ENCODE results near the gene PDGFD.

PDGFD gene

GRCh38 chr11:103904324-103904667, 259.7 kb downstream of the PDGFD start:
- no peak for DNase-seq

DNA sequence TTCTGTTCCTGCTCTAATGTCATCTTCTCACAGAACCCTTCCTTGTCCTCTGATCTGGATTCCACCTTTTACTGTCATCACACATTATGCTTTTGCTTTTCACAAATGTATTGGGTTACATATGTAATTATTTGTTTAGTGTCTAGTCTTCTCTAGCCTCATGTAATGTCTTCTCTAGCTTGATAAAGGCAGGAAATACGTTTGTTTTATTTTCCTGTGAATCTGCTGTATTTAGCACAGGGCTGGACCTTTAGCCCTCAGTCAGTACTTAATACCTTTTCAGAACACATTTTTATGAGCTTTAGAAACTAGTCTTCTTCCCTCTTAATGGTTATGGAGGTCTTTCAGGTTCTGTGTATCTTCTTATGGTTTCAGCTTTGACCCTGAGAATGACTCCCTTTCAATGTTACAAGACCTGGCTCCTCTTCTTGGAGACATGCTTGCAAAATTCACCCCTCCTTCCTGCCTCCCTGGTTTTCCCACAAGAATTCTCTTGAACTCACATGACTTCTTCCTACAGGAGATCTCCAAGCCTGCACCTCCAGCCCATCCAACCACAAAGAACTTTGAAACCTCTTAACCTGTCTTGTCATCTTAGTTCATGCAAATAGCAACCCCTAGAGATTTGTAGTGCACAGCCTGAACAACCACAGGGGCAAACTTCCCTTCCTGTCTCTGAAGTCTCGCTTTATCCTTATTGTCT, 260.2 kb downstream of the PDGFD start:
- peak; percentile 5 for DNase-seq

DNA sequence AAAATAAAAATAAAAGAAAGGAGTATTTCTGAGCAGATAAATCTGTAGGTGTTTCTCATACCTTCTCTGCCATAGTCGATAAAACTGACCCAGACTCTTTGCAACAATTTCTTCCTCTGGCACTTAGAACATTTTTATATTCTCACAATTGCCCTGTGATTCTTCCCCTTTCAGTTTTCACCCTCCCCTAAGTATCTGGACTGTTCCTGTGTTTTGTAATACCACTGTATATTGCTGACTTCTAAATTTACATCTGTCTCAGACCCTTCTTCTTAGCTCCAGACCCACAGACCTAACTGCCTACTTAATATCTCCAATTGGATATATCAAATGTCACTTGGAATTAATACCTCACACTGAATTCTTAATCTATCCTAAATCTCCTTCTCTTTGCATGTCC, 261.0 kb downstream of the PDGFD start:
- DNase-seq, result no peak

DNA sequence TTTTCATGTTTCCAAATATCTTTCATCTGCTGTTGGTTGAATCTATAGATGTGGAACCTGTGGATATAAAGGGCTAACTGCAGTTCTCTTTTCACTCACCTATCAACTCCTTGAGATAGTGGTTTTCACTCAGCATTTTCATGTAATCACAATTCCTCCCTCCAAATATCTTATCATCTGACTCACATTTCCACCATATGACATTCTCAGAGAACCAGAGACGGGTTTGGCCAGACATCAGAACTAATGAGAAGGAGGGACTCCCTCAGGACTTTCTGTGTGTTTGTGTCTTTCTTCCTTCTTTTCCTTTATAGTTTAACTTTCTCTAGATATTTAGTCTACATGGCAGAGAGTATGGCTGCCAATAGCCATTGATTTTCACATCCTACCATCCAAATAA, 262.3 kb downstream of the PDGFD start:
- DNase-seq, result peak; percentile 63

GRCh38 chr11:103898577-103899336, 265.2 kb downstream of the PDGFD start:
- DNase-seq, result no peak

GRCh38 chr11:103898065-103898464, 265.9 kb downstream of the PDGFD start:
- no peak for DNase-seq

DNA sequence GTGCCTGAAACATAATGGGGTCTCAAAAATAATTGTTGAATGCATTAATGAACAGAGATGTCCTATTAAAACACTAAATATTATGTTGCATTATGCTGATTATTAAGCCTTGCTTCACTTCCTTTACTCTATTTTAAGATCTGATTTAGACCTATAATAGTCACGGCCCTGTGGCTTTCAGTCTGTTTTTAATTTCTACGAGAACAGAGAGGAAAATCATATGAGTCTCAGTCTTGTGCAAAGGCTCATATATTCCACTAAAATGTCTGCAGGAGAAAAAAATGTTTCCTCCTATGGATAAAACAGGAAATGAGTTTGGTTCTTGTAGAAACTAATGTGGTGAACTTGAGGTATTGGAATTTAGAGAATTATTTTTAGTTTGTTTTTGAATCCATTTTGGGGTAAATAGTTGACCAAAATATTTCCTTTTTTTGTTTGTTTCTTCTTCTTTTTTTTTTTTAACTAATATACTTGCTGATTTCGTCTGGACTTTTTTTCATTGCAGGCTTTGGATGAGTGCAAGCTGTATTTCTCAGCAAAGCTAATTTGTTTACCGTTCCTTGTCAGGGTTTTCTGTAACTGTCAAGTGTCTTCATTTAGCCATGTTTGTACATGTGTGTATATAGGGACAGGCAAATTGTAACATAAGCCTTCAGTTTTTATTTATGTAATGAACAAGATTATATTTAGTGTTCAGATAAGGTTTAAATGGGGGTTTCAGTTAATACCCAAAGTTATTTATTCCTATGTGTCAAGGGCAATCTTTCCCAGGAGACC, 266.6 kb downstream of the PDGFD start:
- DNase-seq, result peak; percentile 67

- DNase-seq, result no peak
Measured at GRCh38 chr11:103895106-103895505, 268.8 kb downstream of the PDGFD start.

DNA sequence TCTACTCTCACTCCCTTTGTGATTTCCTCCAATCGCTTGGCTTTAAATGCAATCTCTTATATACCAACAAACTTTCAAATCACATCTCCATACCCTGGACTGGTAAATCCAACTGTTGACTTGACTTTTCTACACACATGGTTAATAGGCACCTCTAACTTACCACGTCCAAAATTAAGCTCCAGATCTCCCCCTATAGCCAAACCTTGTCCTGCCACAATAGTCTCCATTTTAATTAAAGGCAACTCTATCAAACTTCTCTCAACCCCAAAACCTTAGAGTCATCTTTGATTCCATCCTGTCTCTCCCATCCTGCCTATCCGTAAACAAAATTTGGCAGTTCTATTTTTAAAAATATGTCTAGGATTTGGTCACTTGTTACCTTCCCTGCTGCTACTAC, 269.3 kb downstream of the PDGFD start:
- no peak for DNase-seq

GRCh38 chr11:103894034-103894433, 269.9 kb downstream of the PDGFD start:
- DNase-seq, result no peak

DNA sequence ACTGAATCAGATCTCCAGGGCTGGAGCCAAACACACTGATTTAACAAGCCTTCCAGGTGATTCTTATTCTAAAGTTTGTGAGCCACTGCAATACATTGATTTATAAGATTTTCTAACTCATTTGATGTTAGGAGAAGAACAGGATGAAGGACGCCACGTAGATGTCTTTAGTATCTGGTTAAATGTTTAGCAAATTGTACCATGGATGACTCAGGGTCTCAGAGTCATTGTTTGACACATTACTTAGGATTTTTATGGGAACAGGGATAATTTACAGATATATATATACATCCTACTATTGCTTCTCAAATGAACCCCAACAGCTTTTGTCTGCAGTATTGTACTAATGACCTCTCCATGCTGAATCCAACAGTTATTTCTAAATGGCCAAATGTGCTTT, 270.6 kb downstream of the PDGFD start:
- DNase-seq, result peak; percentile 44

DNA sequence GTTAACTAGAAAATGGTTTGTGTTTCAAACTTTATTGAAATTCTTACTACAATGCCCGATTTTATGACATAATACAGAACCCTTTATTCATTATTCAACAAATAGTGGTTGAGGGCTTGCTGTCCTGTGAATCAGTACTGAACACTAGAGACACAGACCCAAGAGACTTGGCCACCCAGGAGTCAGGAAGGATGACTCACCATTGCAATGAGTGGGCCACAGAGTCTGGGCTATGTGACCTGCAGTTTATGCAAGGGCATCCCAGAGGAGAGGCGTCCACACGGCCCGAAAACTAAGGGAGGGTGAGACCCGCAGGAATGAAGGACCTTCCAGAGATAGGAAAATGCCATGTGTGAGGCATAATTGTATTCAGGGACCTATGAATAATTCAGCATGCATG, 271.3 kb downstream of the PDGFD start:
- peak; percentile 84 for DNase-seq

DNA sequence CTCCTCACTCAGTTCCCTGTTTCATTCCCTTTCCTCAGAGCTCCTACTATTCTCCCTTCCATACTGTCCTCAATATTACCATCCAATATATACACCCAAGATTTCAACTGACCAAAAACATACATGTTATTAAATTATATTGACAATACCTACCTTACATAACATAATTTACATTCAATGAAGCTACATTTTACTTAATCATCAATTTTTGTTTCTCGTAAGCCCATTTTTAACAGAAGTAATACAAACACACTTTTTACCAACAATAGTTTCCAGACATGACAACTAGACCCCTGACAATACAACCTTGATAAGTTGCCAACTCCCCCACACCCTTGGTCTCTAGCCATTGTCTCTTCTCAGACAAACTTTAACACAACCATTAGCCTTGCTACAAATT, 273.3 kb downstream of the PDGFD start:
- DNase-seq, result no peak

DNA sequence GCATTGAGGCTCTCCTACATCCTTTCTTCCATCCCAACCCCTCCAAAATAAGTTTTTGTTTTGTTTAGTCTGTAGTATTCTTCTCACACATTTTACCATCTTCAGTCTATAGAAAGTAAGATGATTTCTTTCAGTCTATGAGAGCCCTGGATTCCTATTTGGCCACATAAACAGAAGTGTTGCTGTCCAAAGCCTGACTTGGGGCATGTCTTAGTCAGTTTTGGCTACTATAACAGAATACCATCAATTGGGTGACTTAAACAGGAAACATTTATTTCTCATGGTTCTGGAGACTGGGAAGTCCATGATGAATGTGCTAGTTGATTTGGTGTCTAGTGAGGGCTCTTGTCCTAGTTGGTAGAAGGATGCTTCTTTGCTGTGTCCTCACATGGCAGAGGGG, 274.3 kb downstream of the PDGFD start:
- no peak for DNase-seq

DNA sequence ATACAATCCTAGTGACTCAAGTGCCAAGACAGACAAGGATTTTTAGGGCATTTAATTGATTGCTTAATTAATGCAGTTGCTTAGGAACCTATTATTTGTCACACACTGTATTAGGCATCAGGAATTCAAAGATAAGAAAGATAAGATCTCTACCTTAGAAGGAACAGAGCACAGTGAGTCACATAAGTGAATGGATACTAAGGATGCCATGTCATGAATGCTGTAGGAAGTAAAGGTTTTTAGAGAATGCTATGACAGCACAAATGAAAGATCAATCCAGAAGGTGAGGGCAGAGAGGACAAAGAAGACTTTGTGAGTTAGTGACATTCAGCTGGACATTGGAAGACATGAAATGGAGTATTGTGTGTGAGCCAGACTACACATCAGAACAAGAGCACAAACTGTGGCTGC, 275.4 kb downstream of the PDGFD start:
- no peak for DNase-seq

- no peak for DNase-seq
Measured at GRCh38 chr11:103887001-103887658, 276.8 kb downstream of the PDGFD start.

DNA sequence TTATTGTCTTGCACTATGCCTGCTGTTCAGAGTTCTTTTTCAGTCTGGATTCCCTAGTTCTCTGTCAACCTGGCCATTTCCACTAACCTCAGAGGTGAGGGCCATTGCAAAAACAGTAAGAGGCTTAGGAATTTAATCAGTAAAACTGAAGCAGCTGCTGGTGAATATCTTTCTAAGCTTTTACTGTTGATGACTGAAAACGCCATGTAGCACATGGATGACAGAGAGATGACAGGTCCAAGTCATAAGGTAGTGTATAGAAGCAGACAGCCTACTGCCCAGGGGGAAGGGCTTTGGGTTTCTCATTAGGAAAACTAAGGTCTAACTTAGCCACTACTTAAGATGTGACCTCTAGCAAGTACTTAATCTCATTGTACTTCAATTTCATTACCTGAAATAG, 280.1 kb downstream of the PDGFD start:
- DNase-seq, result no peak

- DNase-seq, result no peak
Measured at GRCh38 chr11:103883291-103883690, 280.7 kb downstream of the PDGFD start.

DNA sequence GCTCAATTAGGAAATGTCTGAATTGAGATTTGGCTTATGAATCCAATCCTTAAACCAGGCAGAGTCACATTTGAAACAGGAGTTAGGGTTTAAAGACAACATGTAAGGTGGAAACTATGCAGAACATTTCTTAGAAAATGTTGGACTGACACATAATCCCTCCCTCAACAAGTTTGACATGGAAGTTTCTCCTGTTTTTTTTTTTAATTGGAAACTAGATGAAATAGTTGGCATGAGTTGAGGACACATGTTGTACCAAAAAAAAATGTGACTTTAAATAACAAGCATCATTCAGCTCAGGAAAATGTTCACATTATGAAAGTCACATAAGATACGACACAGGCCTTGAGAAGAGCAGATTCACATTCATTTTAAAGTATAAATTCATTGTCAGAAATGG, 282.4 kb downstream of the PDGFD start:
- DNase-seq, result peak; percentile 29

DNA sequence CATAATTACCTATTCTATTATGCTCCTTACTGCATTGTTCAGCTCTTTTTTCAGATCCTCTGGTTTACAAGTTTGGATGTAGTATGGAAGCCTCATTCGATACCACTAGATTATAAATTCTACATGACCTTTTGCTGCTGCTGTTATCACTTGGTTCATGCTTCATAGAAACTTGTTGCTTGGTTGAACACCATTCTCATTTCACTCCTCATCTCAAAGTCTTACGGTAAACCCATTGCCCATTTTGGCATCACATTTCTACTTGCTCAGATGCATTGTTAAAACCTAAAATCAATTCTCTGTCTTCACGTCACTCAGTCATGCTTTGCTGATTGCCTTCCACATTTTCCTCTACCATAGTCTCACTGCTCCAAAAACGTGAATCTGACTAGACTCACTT, 283.0 kb downstream of the PDGFD start:
- no peak for DNase-seq

- no peak for DNase-seq
Measured at GRCh38 chr11:103878646-103879045, 285.3 kb downstream of the PDGFD start.

GRCh38 chr11:103877221-103877620, 286.7 kb downstream of the PDGFD start:
- no peak for DNase-seq

GRCh38 chr11:103875855-103876510, 288.0 kb downstream of the PDGFD start:
- DNase-seq, result no peak
